Measurements from ENCODE around the gene GPR183.

Gene GPR183

DNA sequence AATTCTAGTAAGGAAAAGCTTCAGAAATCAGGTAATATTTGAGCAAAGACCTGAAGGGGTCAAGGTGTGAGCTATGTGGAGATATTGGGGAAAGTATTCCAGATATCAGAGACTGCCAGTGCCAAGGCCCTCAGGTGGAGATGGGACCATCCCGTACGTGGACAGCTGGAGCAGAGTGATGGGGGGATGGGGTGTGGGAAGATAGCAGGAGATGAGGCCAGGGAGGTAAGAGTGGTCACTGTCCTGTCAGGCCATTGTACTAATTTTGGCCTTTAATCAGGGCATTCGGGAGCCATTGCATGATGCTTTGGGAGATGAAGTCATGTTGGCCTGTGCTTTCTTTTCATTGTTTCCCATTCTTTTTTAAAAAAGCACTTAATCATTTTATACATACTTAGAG lies 36.0 kb downstream of the GPR183 start:
- no peak overlapping the region for H2BK15ac ChIP-seq (ENCODE audit: low read length)

DNA sequence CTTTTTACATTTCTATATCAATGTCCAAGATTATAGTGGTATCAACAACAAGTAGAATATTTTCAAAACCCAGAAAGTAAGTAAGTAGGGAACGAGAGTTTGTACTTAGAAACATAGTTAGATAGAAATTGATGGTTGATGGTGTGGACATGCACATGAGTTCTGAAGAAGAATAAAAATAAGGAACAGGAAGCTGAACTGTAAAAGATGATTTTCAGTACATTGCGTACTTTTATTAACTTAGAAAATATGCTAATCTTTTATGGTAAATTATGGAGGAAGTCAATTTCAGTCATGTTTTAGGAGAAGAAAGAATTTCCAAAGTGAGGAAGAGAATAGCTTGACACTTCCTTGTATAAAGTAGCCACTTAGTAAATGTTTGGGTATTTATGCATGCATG lies 36.7 kb downstream of the GPR183 start:
- Histone ChIP-seq H3K4ac (ENCODE audit: low read length) (no peak overlapping the region), H3K36me3 (replicated peaks in 1 of 2; ENCODE audit: control insufficient read depth in 2 of 2, insufficient read depth in 2 of 2, low read length in 2 of 2) (peaks cover 7 to 10% of the 10 kb centered on the region in 2 donors), H3K9ac (ENCODE audit: low read depth, low read length, poor library complexity) (no peak overlapping the region), H3K27ac (replicated peaks; ENCODE audit: low read length) (no peak overlapping the region), H3K23ac (ENCODE audit: low read depth, low read length, poor library complexity) (no peak overlapping the region), H3K79me1 (ENCODE audit: low read depth, low read length) (peaks cover 3% of the 10 kb centered on the region), H2BK12ac (ENCODE audit: low read length) (no peak overlapping the region), H3K14ac (ENCODE audit: low read length) (no peak overlapping the region), H2BK5ac (ENCODE audit: low read length) (no peak overlapping the region), H3K4me3 (ENCODE audit: low read length in 2 of 2) (no peak overlapping the region), H4K91ac (ENCODE audit: low read depth, low read length, poor library complexity) (no peak overlapping the region), H2BK120ac (ENCODE audit: low read depth, low read length) (no peak overlapping the region), H3K27me3 (ENCODE audit: control insufficient read depth in 3 of 3, insufficient read depth in 3 of 3, low read depth in 1 of 3, low read length in 3 of 3) (no peaks in the 10 kb centered on the region), H2AFZ (ENCODE audit: low read length) (no peak overlapping the region), H3K4me2 (ENCODE audit: insufficient read depth, low read length, poor library complexity, severe bottlenecking) (no peak overlapping the region), H2BK15ac (ENCODE audit: low read length) (no peak overlapping the region), H4K8ac (ENCODE audit: low read depth, low read length) (no peak overlapping the region), H3K4me1 (ENCODE audit: control insufficient read depth in 2 of 2, insufficient read depth in 1 of 2, low read depth in 1 of 2, low read length in 2 of 2) (peaks cover 0 to under 1% of the 10 kb centered on the region in 2 donors), H3K18ac (ENCODE audit: low read length) (no peak overlapping the region), H2AK5ac (ENCODE audit: low read depth, low read length) (no peak overlapping the region), H3K9me3 (replicated peaks in 1 of 2; ENCODE audit: control insufficient read depth in 2 of 2, insufficient read depth in 1 of 2, low read depth in 1 of 2, low read length in 2 of 2) (peaks cover 4 to 6% of the 10 kb centered on the region in 2 donors)
- no CpG with 5 or more reads among the region's 2 CpGs for WGBS, 2 donors (ENCODE audit: extremely low coverage in 2 of 2, insufficient read length in 2 of 2, insufficient replicate concordance in 1 of 2)
- DNase-seq (ENCODE audit: low spot score): no peak

More for the DNA sequence above, 36.0 kb downstream of the GPR183 start:
- Histone ChIP-seq H3K4me3 (ENCODE audit: low read length in 2 of 2) (no peak overlapping the region), H2AK5ac (ENCODE audit: low read depth, low read length) (no peak overlapping the region), H2BK12ac (ENCODE audit: low read length) (no peak overlapping the region), H2BK5ac (ENCODE audit: low read length) (no peak overlapping the region), H3K27me3 (ENCODE audit: control insufficient read depth in 3 of 3, insufficient read depth in 3 of 3, low read depth in 1 of 3, low read length in 3 of 3) (no peaks in the 10 kb centered on the region), H3K4me2 (ENCODE audit: insufficient read depth, low read length, poor library complexity, severe bottlenecking) (no peak overlapping the region), H3K27ac (replicated peaks; ENCODE audit: low read length) (no peak overlapping the region), H3K4me1 (ENCODE audit: control insufficient read depth in 2 of 2, insufficient read depth in 1 of 2, low read depth in 1 of 2, low read length in 2 of 2) (no peaks in the 10 kb centered on the region), H3K9ac (ENCODE audit: low read depth, low read length, poor library complexity) (no peak overlapping the region), H4K91ac (ENCODE audit: low read depth, low read length, poor library complexity) (no peak overlapping the region), H4K8ac (ENCODE audit: low read depth, low read length) (no peak overlapping the region), H3K14ac (ENCODE audit: low read length) (no peak overlapping the region), H2BK120ac (ENCODE audit: low read depth, low read length) (no peak overlapping the region), H3K18ac (ENCODE audit: low read length) (no peak overlapping the region), H3K4ac (ENCODE audit: low read length) (no peak overlapping the region), H3K9me3 (replicated peaks in 1 of 2; ENCODE audit: control insufficient read depth in 2 of 2, insufficient read depth in 1 of 2, low read depth in 1 of 2, low read length in 2 of 2) (peaks cover 4 to 6% of the 10 kb centered on the region in 2 donors), H2AFZ (ENCODE audit: low read length) (no peak overlapping the region), H3K23ac (ENCODE audit: low read depth, low read length, poor library complexity) (no peak overlapping the region), H3K36me3 (replicated peaks in 1 of 2; ENCODE audit: control insufficient read depth in 2 of 2, insufficient read depth in 2 of 2, low read length in 2 of 2) (peaks cover 7 to 14% of the 10 kb centered on the region in 2 donors), H3K79me1 (ENCODE audit: low read depth, low read length) (peaks cover 3% of the 10 kb centered on the region)
- no CpG with 5 or more reads among the region's 3 CpGs for WGBS, 2 donors (ENCODE audit: extremely low coverage in 2 of 2, insufficient read length in 2 of 2, insufficient replicate concordance in 1 of 2)
- DNase-seq (ENCODE audit: low spot score): no peak

DNA sequence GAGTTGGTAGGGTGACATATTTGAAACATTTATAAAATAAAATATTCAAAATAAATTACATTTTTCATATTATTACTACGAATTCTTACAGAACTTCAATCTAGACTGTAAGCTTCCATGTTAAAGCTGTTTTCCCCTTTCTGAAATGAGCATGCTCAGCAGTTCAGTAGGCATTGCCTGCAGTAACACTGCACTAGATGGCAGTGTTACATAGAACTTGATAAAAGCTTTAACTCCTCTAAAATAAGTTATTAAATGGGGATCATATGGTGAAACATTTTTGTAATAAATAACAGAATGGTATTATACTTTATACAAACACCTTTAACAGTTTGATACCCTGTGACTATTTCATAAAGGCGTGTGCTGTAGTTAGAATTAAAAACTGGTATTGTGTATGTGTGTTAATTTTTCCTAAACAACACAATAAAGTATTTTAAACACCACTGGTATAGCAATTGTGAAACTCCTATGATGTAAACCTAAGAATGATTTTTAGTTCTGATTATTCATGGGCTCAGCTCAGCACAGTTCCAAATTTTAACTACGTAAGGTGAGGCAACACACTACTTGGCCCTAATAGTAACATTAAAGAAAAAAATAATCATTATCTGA lies 37.5 kb downstream of the GPR183 start:
- no peak overlapping the region for H3K4me2 ChIP-seq (ENCODE audit: insufficient read depth, low read length, poor library complexity, severe bottlenecking)
- H3K18ac ChIP-seq (ENCODE audit: low read length): no peak overlapping the region
- H2BK12ac ChIP-seq (ENCODE audit: low read length): no peak overlapping the region
- WGBS, 2 donors (ENCODE audit: extremely low coverage in 2 of 2, insufficient read length in 2 of 2, insufficient replicate concordance in 1 of 2): no CpG with 5 or more reads among the region's 3 CpGs
- H3K27me3 ChIP-seq (ENCODE audit: control insufficient read depth in 3 of 3, insufficient read depth in 3 of 3, low read depth in 1 of 3, low read length in 3 of 3): no peaks in the 10 kb centered on the region
- no peak overlapping the region for H3K14ac ChIP-seq (ENCODE audit: low read length)
- H4K91ac ChIP-seq (ENCODE audit: low read depth, low read length, poor library complexity): no peak overlapping the region
- no peak overlapping the region for H3K27ac ChIP-seq (replicated peaks; ENCODE audit: low read length)
- DNase-seq (ENCODE audit: low spot score): no peak
- no peak overlapping the region for H2AFZ ChIP-seq (ENCODE audit: low read length)
- H3K4ac ChIP-seq (ENCODE audit: low read length): no peak overlapping the region
- no peak overlapping the region for H3K9ac ChIP-seq (ENCODE audit: low read depth, low read length, poor library complexity)
- H3K9me3 ChIP-seq (replicated peaks in 1 of 2; ENCODE audit: control insufficient read depth in 2 of 2, insufficient read depth in 1 of 2, low read depth in 1 of 2, low read length in 2 of 2): peaks cover 4 to 6% of the 10 kb centered on the region in 2 donors
- no peak overlapping the region for H4K8ac ChIP-seq (ENCODE audit: low read depth, low read length)
- H2BK15ac ChIP-seq (ENCODE audit: low read length): no peak overlapping the region
- H2BK120ac ChIP-seq (ENCODE audit: low read depth, low read length): no peak overlapping the region
- no peak overlapping the region for H3K4me3 ChIP-seq (ENCODE audit: low read length in 2 of 2)
- H2AK5ac ChIP-seq (ENCODE audit: low read depth, low read length): no peak overlapping the region
- H3K79me1 ChIP-seq (ENCODE audit: low read depth, low read length): peaks cover 3% of the 10 kb centered on the region
- no peak overlapping the region for H2BK5ac ChIP-seq (ENCODE audit: low read length)
- peaks cover 0 to 2% of the 10 kb centered on the region in 2 donors for H3K4me1 ChIP-seq (ENCODE audit: control insufficient read depth in 2 of 2, insufficient read depth in 1 of 2, low read depth in 1 of 2, low read length in 2 of 2)
- H3K36me3 ChIP-seq (replicated peaks in 1 of 2; ENCODE audit: control insufficient read depth in 2 of 2, insufficient read depth in 2 of 2, low read length in 2 of 2): peaks cover 4 to 6% of the 10 kb centered on the region in 2 donors
- no peak overlapping the region for H3K23ac ChIP-seq (ENCODE audit: low read depth, low read length, poor library complexity)

DNA sequence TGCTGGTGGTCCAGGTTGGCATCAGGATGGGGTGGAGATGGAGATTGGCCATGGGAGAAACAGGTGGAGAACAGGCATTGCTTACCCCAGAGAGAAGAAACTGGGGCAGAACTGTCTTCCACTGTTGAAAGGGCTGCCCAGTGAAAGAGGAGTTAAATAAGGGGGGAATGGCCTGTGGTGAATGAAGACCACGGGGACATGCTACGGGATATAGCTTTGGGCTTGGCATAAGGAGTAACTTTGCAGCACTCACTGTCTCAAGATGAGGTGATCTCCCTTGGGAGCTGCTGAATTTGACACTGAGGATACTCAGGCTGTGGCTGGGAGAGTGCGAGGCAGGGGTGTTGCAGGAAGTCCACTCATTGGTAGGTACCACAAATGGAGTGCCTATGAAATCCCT lies 38.4 kb downstream of the GPR183 start:
- Histone ChIP-seq H2BK120ac (ENCODE audit: low read depth, low read length) (no peak overlapping the region), H2BK5ac (ENCODE audit: low read length) (no peak overlapping the region), H3K4me1 (ENCODE audit: control insufficient read depth in 2 of 2, insufficient read depth in 1 of 2, low read depth in 1 of 2, low read length in 2 of 2) (peaks cover 0 to 2% of the 10 kb centered on the region in 2 donors), H2BK15ac (ENCODE audit: low read length) (no peak overlapping the region), H3K79me1 (ENCODE audit: low read depth, low read length) (peaks cover 3% of the 10 kb centered on the region), H3K27ac (replicated peaks; ENCODE audit: low read length) (no peak overlapping the region), H3K4me3 (ENCODE audit: low read length in 2 of 2) (no peak overlapping the region), H3K23ac (ENCODE audit: low read depth, low read length, poor library complexity) (no peak overlapping the region), H3K9me3 (replicated peaks in 1 of 2; ENCODE audit: control insufficient read depth in 2 of 2, insufficient read depth in 1 of 2, low read depth in 1 of 2, low read length in 2 of 2) (peaks cover 4 to 6% of the 10 kb centered on the region in 2 donors), H4K91ac (ENCODE audit: low read depth, low read length, poor library complexity) (no peak overlapping the region), H2AK5ac (ENCODE audit: low read depth, low read length) (no peak overlapping the region), H3K4me2 (ENCODE audit: insufficient read depth, low read length, poor library complexity, severe bottlenecking) (no peak overlapping the region), H3K18ac (ENCODE audit: low read length) (no peak overlapping the region), H4K8ac (ENCODE audit: low read depth, low read length) (no peak overlapping the region), H3K9ac (ENCODE audit: low read depth, low read length, poor library complexity) (no peak overlapping the region), H3K4ac (ENCODE audit: low read length) (no peak overlapping the region), H3K27me3 (ENCODE audit: control insufficient read depth in 3 of 3, insufficient read depth in 3 of 3, low read depth in 1 of 3, low read length in 3 of 3) (no peaks in the 10 kb centered on the region), H2AFZ (ENCODE audit: low read length) (no peak overlapping the region), H2BK12ac (ENCODE audit: low read length) (no peak overlapping the region), H3K36me3 (replicated peaks in 1 of 2; ENCODE audit: control insufficient read depth in 2 of 2, insufficient read depth in 2 of 2, low read length in 2 of 2) (peaks cover 4 to 8% of the 10 kb centered on the region in 2 donors), H3K14ac (ENCODE audit: low read length) (no peak overlapping the region)
- no CpG with 5 or more reads among the region's 3 CpGs for WGBS, 2 donors (ENCODE audit: extremely low coverage in 2 of 2, insufficient read length in 2 of 2, insufficient replicate concordance in 1 of 2)
- DNase-seq (ENCODE audit: low spot score): no peak

All from neuronal stem cell (in vitro differentiated cells).